Retinal pigment epithelial cell (primary cell): ENCODE measurements around the gene CRACR2A.

Source experiments
- DNase-seq: peaks from one replicate; pipeline ENCODE4 v3.0.0-alpha.2; 2010; ENCODE audit warnings: low read depth
- H3K4me3 ChIP-seq: 2 replicates; pipeline ENCODE4 v1.5.1; 2011; ENCODE audit warnings: mild to moderate bottlenecking, low read length, control low read depth, moderate library complexity
- CTCF ChIP-seq: conservative IDR thresholded peaks from 2 replicates; pipeline ENCODE4 v1.5.1; 2011; ENCODE audit warnings: low read depth, low read length, control low read depth, inconsistent platforms

Gene CRACR2A

GRCh38 chr12:3725388-3726115 is 27.4 kb downstream of the CRACR2A start:
- TF ChIP-seq CTCF = no peak
- H3K4me3 ChIP-seq = no peak overlapping the region
- DNase-seq = no peak

- TF ChIP-seq CTCF = no peak
These were observed 28.7 kb downstream of the CRACR2A start for GRCh38 chr12:3723916-3724805.

GRCh38 chr12:3722368-3722767 is 30.5 kb downstream of the CRACR2A start:
- no peak for TF ChIP-seq CTCF
- DNase-seq = no peak
- H3K4me3 ChIP-seq = no peak overlapping the region

More at GRCh38 chr12:3723916-3724805, 28.7 kb downstream of the CRACR2A start:
- DNase-seq = no peak
- H3K4me3 ChIP-seq = no peak overlapping the region

- DNase-seq = no peak
- no peak for TF ChIP-seq CTCF
- no peak overlapping the region for H3K4me3 ChIP-seq
These were observed 32.1 kb downstream of the CRACR2A start for GRCh38 chr12:3720772-3721171.

- no peak overlapping the region for H3K4me3 ChIP-seq
- DNase-seq = no peak
- TF ChIP-seq CTCF = no peak
These were observed 34.8 kb downstream of the CRACR2A start for GRCh38 chr12:3718100-3718499.

GRCh38 chr12:3717283-3717898 is 35.5 kb downstream of the CRACR2A start:
- no peak for DNase-seq
- H3K4me3 ChIP-seq = no peak overlapping the region
- no peak for TF ChIP-seq CTCF
